GM12878 (cell line): Measurements from ENCODE around the gene DUSP22. TPM values are rescaled to one million over a fixed set of nuclear protein-coding genes. Genes with fewer than 3 reads are reported as not detected.

Experiments used
- ATAC-seq: fragments of 200-7000 bp; cut with Tn5 transposase; 3 replicates; pipeline ENCODE4 v1.9.1; 2020; ENCODE audit warnings: mild to moderate bottlenecking, moderate library complexity
- BruUV-seq: library from RNA; stranded (reverse); fragments of 400-500 nt; replicated peaks from 2 replicates; lab custom pipeline; 2021; lab: Mats Ljungman, UMichigan
- CTCF ChIA-PET: fragments of 300-600 bp; sonication (Branson Sonifier 250); formaldehyde crosslinking; extraction: SDS; loops from one replicate; lab custom pipeline; 2021; ENCODE audit warnings: inconsistent platforms; lab: Yijun Ruan, JAX
- POLR2A ChIA-PET: fragments of 350-600 bp; formaldehyde crosslinking; extraction: SDS; loops from one replicate; lab custom pipeline; 2021; ENCODE audit warnings: inconsistent platforms; lab: Charles Lee
- RAD21 ChIA-PET: fragments of 300-600 bp; sonication (Branson Sonifier 250); formaldehyde crosslinking; loops from one replicate; lab custom pipeline; 2023; ENCODE audit warnings: antibody characterized with exemption; ENCODE audit not compliant: unreplicated experiment; lab: Charles Lee
- SMC1A ChIA-PET: fragments of 300-600 bp; sonication (Branson Sonifier 250); formaldehyde crosslinking; loops from one replicate; lab custom pipeline; 2023; ENCODE audit not compliant: unreplicated experiment, uncharacterized antibody; lab: Charles Lee
- DNase-seq: peaks from one replicate; pipeline ENCODE4 v3.0.0-alpha.2; 2011; ENCODE audit warnings: low read depth, low spot score
- FAIRE-seq: peaks from 3 replicates; lab custom pipeline; 2011; peaks lifted over from hg19 to GRCh38; lab: Jason Lieb, UNC
- H2AFZ ChIP-seq: 2 replicates; pipeline ENCODE4 v1.6.0; 2011; ENCODE audit warnings: low read depth, low read length, control low read depth; ENCODE audit not compliant: control insufficient read depth
- H3K27ac ChIP-seq: 2 replicates; pipeline ENCODE4 v1.5.1; 2011; ENCODE audit warnings: control low read depth; ENCODE audit not compliant: control insufficient read depth, insufficient read depth
- H3K27me3 ChIP-seq, 2 experiments: replicated peaks in 1 of 2; 2 replicates each; pipeline versions ENCODE4 v1.6.0 to v1.6.1; 2011; ENCODE audit warnings: low read length in 1 of 2; ENCODE audit not compliant: control insufficient read depth in 2 of 2, insufficient read depth in 2 of 2
- H3K36me3 ChIP-seq, 2 experiments: 2 replicates each; pipeline ENCODE4 v1.5.1; 2011; ENCODE audit warnings: low read length in 1 of 2; ENCODE audit not compliant: control insufficient read depth in 2 of 2, insufficient read depth in 2 of 2
- H3K4me1 ChIP-seq: 2 replicates; pipeline ENCODE4 v1.6.1; 2011; ENCODE audit warnings: mild to moderate bottlenecking, low read length, moderate library complexity, mixed read lengths; ENCODE audit not compliant: control insufficient read depth, insufficient read depth
- H3K4me2 ChIP-seq: 2 replicates; pipeline ENCODE4 v1.6.0; 2011; ENCODE audit warnings: control low read depth; ENCODE audit not compliant: control insufficient read depth, insufficient read depth
- H3K4me3 ChIP-seq: fragments of 200-600 bp; sonication (generic); 2 replicates; pipeline ENCODE4 v1.5.1; 2016
- H3K79me2 ChIP-seq: 2 replicates; pipeline ENCODE4 v1.6.0; 2011; ENCODE audit warnings: low read length; ENCODE audit not compliant: control insufficient read depth, insufficient read depth
- H3K9ac ChIP-seq: 2 replicates; pipeline ENCODE4 v1.8.0; 2011; ENCODE audit warnings: low read length, control low read depth, mixed read lengths; ENCODE audit not compliant: control insufficient read depth, insufficient read depth
- H3K9me3 ChIP-seq: replicated peaks from 3 replicates; pipeline ENCODE4 v1.5.1; 2011; ENCODE audit warnings: mild to moderate bottlenecking, low read length; ENCODE audit not compliant: control insufficient read depth, insufficient read depth
- H4K20me1 ChIP-seq: 2 replicates; pipeline ENCODE4 v1.6.0; 2011; ENCODE audit not compliant: control insufficient read depth, insufficient read depth
- IKZF1 ChIP-seq: fragments of 450-650 bp; conservative IDR thresholded peaks from 2 replicates; pipeline ENCODE4 v1.6.1; 2017; ENCODE audit warnings: antibody characterized with exemption, mild to moderate bottlenecking
- JUND ChIP-seq: IDR thresholded peaks from 2 replicates; pipeline ENCODE4 v1.6.1; 2012; ENCODE audit warnings: low read depth, mild to moderate bottlenecking, low read length, improper control_type of control experiment, moderate library complexity
- KLF5 ChIP-seq: fragments of 450-650 bp; IDR thresholded peaks from 2 replicates; pipeline ENCODE4 v1.6.1; 2014; ENCODE audit warnings: mild to moderate bottlenecking; ENCODE audit not compliant: partially characterized antibody
- SIN3A ChIP-seq: IDR thresholded peaks from 2 replicates; pipeline ENCODE4 v1.6.1; 2012; ENCODE audit warnings: low read depth, low read length, improper control_type of control experiment
- WGBS: methylation state at CpG from one replicate; pipeline ENCODE4 v1.1.6; 2016; ENCODE audit warnings: low lambda C conversion rate; ENCODE audit not compliant: insufficient replicate concordance, insufficient coverage; ENCODE audit errors: missing lambda C conversion rate; 5-methylcytosine and 5-hydroxymethylcytosine counted together
- in situ Hi-C: fragments of 300-500 bp; cut with MboI; formaldehyde crosslinking; loops from 9 replicates; pipeline ENCODE4 v1.14.3; 2018; ENCODE audit warnings: mixed read lengths
- intact Hi-C: fragments of 100-400 bp; cut with micrococcal nuclease; formaldehyde crosslinking; loops from one replicate; pipeline ENCODE4 v1.14.2; 2022; ENCODE audit not compliant: unreplicated experiment
- polyA plus RNA-seq, 11 experiments: library from polyadenylated mRNA; depleted of rRNA in 4 of 11; unstranded in 6 of 11; stranded (reverse) in 5 of 11; fragments of >200 nt; fragmentation: Nextera tagmentation in 4 of 11; fragmentation: Illumina TruSeq in 1 of 11; extraction: Ambion mirVana in 4 of 11; extraction: Trizol in 1 of 11; gene quantifications; 1 replicate in 1 of 11; 2 replicates in 10 of 11; pipeline versions ENCODE4 v1.2.1 to v1.2.3, GENCODE V29; 2011 to 2016; ENCODE audit warnings: inconsistent platforms in 2 of 11, missing spikeins in 2 of 11, low read depth in 1 of 11
- total RNA-seq, 4 experiments: library from RNA; depleted of rRNA in 3 of 4; stranded (reverse); fragments of >200 nt in 3 of 4; fragmentation: Illumina TruSeq in 1 of 4; extraction: Trizol in 1 of 4; gene quantifications; 2 replicates each; pipeline versions ENCODE4 v1.2.1 to v1.2.3, GENCODE V29; 2013 to 2021
- TF ChIP-seq, protein P1 (sequence below): IDR thresholded peaks from 2 replicates; pipeline ENCODE4 v1.6.1; 2011; ENCODE audit warnings: low read depth, mild to moderate bottlenecking, low read length, moderate library complexity, borderline replicate concordance; ENCODE audit errors: extremely low read depth
- TF ChIP-seq, protein P2 (sequence below): fragments of 450-650 bp; IDR thresholded peaks from 2 replicates; pipeline ENCODE4 v1.6.1; 2017; ENCODE audit warnings: low read depth, mild to moderate bottlenecking, moderate library complexity
- TF ChIP-seq, protein P3 (sequence below): IDR thresholded peaks from 2 replicates; pipeline ENCODE4 v1.6.1; 2012; ENCODE audit warnings: mild to moderate bottlenecking, low read depth, low read length
- TF ChIP-seq, protein P4 (sequence below): IDR thresholded peaks from 2 replicates; pipeline ENCODE4 v1.6.1; 2012; ENCODE audit warnings: improper control_type of control experiment, low read depth, low read length; ENCODE audit not compliant: insufficient replicate concordance

Gene DUSP22
- total and polyA plus RNA-seq, 10 of the 15 experiments (the other 5 are each of a cell fraction or from before 2014, with no cell fraction given), result 78.9 to 156 (median 107) TPM

DNA sequence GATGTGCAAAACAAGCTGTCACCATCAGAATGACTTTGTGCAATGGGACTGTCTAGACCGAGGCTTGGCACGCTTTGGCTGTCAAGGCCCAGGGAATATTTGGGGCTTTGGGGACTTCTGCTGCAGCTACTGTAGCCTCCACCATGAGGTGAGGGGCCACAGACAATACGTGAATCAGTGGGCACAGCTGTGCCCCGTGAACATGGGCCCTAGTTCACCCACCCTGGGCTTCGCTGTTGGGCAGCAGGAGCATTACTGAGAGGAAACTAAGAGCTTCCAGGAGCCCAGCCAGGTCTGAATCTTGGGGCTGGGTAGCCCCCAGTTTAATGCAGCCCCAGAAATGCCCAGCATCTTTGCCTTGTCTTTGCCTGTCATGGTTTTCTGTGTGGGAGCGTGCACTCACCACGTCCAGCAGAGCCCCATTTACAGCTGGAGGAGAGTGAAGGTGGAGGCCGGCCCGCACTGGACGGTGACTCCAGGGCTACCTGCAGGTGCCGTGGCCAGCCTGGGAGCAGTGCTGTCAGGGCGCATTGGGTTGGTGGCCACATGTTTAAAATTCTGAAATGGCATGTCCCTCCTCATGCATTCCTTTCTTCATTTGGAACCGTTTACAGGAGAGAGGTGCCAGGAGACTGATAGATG is 34.7 kb downstream of the DUSP22 start:
- Histone ChIP-seq H3K4me3 (no peak overlapping the region), H3K9me3 (no peaks in the 10 kb centered on the region), H3K27ac (peak overlapping the region; percentile 97), H2AFZ (no peak overlapping the region), H3K4me2 (peak overlapping the region; percentile 80), H3K27me3 (no peaks in the 10 kb centered on the region), H4K20me1 (no peaks in the 10 kb centered on the region), H3K9ac (peak overlapping the region; percentile 84), H3K79me2 (peaks cover 77% of the 10 kb centered on the region), H3K4me1 (peaks cover 85% of the 10 kb centered on the region), H3K36me3 (peaks cover 22 to 23% of the 10 kb centered on the region in 2 experiments)
- ChIA-PET SMC1A (interaction anchor here (0.7 to 17.1 kb wide), 11 partner anchors 9 to 106 kb away, joined by 3 to 707 read pairs (median 4); no protein-coding TSS in a partner anchor), RAD21 (interaction anchor here (1.3 to 8.2 kb wide), 10 partner anchors 9 to 99 kb away, joined by 4 to 170 read pairs (median 50); no protein-coding TSS in a partner anchor), CTCF (interaction anchor here (0.6 to 8.5 kb wide), 6 partner anchors 13 to 39 kb away, joined by 3 to 83 read pairs (median 6); no protein-coding TSS in a partner anchor), POLR2A (interaction anchor here (0.9 to 8.4 kb wide), 8 partner anchors 11 to 38 kb away, joined by 4 to 165 read pairs (median 14); partner anchors contain the start of gene DUSP22)
- intact Hi-C loops, result no loop called here
- ATAC-seq (no peak), DNase-seq (no peak), FAIRE-seq (no peak)
- no TSS peak for BruUV-seq
- in situ Hi-C loops, result no loop called here
- WGBS, result 85% methylated on average over 13 of the region's 13 CpGs
- TF ChIP-seq IKZF1 (no peak), SIN3A (no peak), JUND (no peak), KLF5 (no peak)
- TF ChIP-seq, protein P1, sequence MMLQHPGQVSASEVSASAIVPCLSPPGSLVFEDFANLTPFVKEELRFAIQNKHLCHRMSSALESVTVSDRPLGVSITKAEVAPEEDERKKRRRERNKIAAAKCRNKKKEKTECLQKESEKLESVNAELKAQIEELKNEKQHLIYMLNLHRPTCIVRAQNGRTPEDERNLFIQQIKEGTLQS, result no peak
- TF ChIP-seq, protein P2, sequence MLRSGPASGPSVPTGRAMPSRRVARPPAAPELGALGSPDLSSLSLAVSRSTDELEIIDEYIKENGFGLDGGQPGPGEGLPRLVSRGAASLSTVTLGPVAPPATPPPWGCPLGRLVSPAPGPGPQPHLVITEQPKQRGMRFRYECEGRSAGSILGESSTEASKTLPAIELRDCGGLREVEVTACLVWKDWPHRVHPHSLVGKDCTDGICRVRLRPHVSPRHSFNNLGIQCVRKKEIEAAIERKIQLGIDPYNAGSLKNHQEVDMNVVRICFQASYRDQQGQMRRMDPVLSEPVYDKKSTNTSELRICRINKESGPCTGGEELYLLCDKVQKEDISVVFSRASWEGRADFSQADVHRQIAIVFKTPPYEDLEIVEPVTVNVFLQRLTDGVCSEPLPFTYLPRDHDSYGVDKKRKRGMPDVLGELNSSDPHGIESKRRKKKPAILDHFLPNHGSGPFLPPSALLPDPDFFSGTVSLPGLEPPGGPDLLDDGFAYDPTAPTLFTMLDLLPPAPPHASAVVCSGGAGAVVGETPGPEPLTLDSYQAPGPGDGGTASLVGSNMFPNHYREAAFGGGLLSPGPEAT, result no peak
- TF ChIP-seq, protein P3, sequence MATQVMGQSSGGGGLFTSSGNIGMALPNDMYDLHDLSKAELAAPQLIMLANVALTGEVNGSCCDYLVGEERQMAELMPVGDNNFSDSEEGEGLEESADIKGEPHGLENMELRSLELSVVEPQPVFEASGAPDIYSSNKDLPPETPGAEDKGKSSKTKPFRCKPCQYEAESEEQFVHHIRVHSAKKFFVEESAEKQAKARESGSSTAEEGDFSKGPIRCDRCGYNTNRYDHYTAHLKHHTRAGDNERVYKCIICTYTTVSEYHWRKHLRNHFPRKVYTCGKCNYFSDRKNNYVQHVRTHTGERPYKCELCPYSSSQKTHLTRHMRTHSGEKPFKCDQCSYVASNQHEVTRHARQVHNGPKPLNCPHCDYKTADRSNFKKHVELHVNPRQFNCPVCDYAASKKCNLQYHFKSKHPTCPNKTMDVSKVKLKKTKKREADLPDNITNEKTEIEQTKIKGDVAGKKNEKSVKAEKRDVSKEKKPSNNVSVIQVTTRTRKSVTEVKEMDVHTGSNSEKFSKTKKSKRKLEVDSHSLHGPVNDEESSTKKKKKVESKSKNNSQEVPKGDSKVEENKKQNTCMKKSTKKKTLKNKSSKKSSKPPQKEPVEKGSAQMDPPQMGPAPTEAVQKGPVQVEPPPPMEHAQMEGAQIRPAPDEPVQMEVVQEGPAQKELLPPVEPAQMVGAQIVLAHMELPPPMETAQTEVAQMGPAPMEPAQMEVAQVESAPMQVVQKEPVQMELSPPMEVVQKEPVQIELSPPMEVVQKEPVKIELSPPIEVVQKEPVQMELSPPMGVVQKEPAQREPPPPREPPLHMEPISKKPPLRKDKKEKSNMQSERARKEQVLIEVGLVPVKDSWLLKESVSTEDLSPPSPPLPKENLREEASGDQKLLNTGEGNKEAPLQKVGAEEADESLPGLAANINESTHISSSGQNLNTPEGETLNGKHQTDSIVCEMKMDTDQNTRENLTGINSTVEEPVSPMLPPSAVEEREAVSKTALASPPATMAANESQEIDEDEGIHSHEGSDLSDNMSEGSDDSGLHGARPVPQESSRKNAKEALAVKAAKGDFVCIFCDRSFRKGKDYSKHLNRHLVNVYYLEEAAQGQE, result no peak
- TF ChIP-seq, protein P4, sequence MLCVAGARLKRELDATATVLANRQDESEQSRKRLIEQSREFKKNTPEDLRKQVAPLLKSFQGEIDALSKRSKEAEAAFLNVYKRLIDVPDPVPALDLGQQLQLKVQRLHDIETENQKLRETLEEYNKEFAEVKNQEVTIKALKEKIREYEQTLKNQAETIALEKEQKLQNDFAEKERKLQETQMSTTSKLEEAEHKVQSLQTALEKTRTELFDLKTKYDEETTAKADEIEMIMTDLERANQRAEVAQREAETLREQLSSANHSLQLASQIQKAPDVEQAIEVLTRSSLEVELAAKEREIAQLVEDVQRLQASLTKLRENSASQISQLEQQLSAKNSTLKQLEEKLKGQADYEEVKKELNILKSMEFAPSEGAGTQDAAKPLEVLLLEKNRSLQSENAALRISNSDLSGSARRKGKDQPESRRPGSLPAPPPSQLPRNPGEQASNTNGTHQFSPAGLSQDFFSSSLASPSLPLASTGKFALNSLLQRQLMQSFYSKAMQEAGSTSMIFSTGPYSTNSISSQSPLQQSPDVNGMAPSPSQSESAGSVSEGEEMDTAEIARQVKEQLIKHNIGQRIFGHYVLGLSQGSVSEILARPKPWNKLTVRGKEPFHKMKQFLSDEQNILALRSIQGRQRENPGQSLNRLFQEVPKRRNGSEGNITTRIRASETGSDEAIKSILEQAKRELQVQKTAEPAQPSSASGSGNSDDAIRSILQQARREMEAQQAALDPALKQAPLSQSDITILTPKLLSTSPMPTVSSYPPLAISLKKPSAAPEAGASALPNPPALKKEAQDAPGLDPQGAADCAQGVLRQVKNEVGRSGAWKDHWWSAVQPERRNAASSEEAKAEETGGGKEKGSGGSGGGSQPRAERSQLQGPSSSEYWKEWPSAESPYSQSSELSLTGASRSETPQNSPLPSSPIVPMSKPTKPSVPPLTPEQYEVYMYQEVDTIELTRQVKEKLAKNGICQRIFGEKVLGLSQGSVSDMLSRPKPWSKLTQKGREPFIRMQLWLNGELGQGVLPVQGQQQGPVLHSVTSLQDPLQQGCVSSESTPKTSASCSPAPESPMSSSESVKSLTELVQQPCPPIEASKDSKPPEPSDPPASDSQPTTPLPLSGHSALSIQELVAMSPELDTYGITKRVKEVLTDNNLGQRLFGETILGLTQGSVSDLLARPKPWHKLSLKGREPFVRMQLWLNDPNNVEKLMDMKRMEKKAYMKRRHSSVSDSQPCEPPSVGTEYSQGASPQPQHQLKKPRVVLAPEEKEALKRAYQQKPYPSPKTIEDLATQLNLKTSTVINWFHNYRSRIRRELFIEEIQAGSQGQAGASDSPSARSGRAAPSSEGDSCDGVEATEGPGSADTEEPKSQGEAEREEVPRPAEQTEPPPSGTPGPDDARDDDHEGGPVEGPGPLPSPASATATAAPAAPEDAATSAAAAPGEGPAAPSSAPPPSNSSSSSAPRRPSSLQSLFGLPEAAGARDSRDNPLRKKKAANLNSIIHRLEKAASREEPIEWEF, result no peak
